H1 (cell line): Measurements from ENCODE around the gene MPPED2. TPM values are rescaled to one million over a fixed set of nuclear protein-coding genes. Genes with fewer than 3 reads are reported as not detected.

Experiments used
- CTCF ChIA-PET: fragments of 300-600 bp; sonication (Branson Sonifier 250); formaldehyde crosslinking; loops from one replicate; lab custom pipeline; 2021; ENCODE audit not compliant: partially characterized antibody; lab: Charles Lee
- POLR2A ChIA-PET: fragments of 300-600 bp; sonication (Branson Sonifier 250); formaldehyde crosslinking; loops from one replicate; lab custom pipeline; 2021; ENCODE audit warnings: inconsistent platforms; ENCODE audit not compliant: partially characterized antibody; lab: Charles Lee
- DNase-seq, 2 experiments: peaks; one replicate each; pipeline versions ENCODE4 v3.0.0 to v3.0.0-alpha.2; 2010 to 2022; ENCODE audit warnings: low spot score in 2 of 2, low read depth in 1 of 2, mixed read lengths in 1 of 2
- FAIRE-seq: peaks from 2 replicates; lab custom pipeline; 2011; peaks lifted over from hg19 to GRCh38; lab: Jason Lieb, UNC
- H2AFZ ChIP-seq: 2 replicates; pipeline ENCODE4 v1.8.1; 2012; ENCODE audit warnings: low read length, inconsistent platforms
- H2AK5ac ChIP-seq: 2 replicates; pipeline ENCODE4 v1.6.1; 2013; ENCODE audit warnings: low read depth, low read length
- H2BK120ac ChIP-seq: replicated peaks from 2 replicates; pipeline ENCODE3; 2013; ENCODE audit warnings: low read depth, low read length, inconsistent platforms
- H2BK12ac ChIP-seq: 2 replicates; pipeline ENCODE4 v1.6.1; 2013; ENCODE audit warnings: low read depth, low read length
- H2BK15ac ChIP-seq: 2 replicates; pipeline ENCODE4 v1.6.1; 2013; ENCODE audit warnings: low read length
- H2BK20ac ChIP-seq: 2 replicates; pipeline ENCODE4 v1.6.1; 2013; ENCODE audit warnings: low read length
- H2BK5ac ChIP-seq: 2 replicates; pipeline ENCODE4 v1.6.1; 2013; ENCODE audit warnings: low read depth, low read length
- H3K14ac ChIP-seq: 2 replicates; pipeline ENCODE4 v1.6.1; 2013; ENCODE audit warnings: inconsistent platforms; ENCODE audit not compliant: insufficient read length
- H3K18ac ChIP-seq: 2 replicates; pipeline ENCODE4 v1.6.1; 2013; ENCODE audit warnings: low read length; ENCODE audit errors: extremely low read depth
- H3K23ac ChIP-seq: 2 replicates; pipeline ENCODE4 v1.6.1; 2013; ENCODE audit warnings: inconsistent platforms; ENCODE audit not compliant: insufficient read length
- H3K23me2 ChIP-seq: 2 replicates; pipeline ENCODE4 v1.6.1; 2013; ENCODE audit warnings: low read depth, low read length
- H3K27ac ChIP-seq: 2 replicates; pipeline ENCODE4 v1.6.1; 2011; ENCODE audit warnings: low read depth, low read length, inconsistent platforms
- H3K27me3 ChIP-seq, 4 experiments: replicated peaks in 1 of 4; 1 replicate in 1 of 4; 2 replicates in 3 of 4; pipeline versions ENCODE4 v1.6.1 to v1.8.1; 2011 to 2013; ENCODE audit warnings: low read length in 3 of 4, mild to moderate bottlenecking in 3 of 4, inconsistent platforms in 2 of 4, mixed read lengths in 2 of 4, moderate library complexity in 1 of 4; ENCODE audit not compliant: control insufficient read depth in 3 of 4, insufficient read depth in 3 of 4; ENCODE audit errors: extremely low read depth in 1 of 4
- H3K36me3 ChIP-seq, 4 experiments: 2 replicates each; pipeline versions ENCODE4 v1.6.1 to v1.8.1; 2011 to 2013; ENCODE audit warnings: mild to moderate bottlenecking in 4 of 4, low read length in 3 of 4, moderate library complexity in 2 of 4, control low read depth in 1 of 4, inconsistent platforms in 1 of 4; ENCODE audit not compliant: insufficient read depth in 4 of 4, control insufficient read depth in 2 of 4
- H3K4ac ChIP-seq: replicated peaks from 2 replicates; pipeline ENCODE3; 2013; ENCODE audit warnings: low read length, low read depth, mixed read lengths, inconsistent platforms; ENCODE audit not compliant: insufficient read length
- H3K4me1 ChIP-seq, 4 experiments: replicated peaks in 1 of 4; 1 replicate in 1 of 4; 2 replicates in 3 of 4; pipeline versions ENCODE4 v1.6.1 to v1.8.1; 2011 to 2013; ENCODE audit warnings: low read length in 3 of 4, inconsistent platforms in 2 of 4, mixed read lengths in 1 of 4; ENCODE audit not compliant: insufficient read depth in 4 of 4, control insufficient read depth in 3 of 4
- H3K4me2 ChIP-seq, 2 experiments: 2 replicates each; pipeline versions ENCODE4 v1.6.1 to v1.8.1; 2011 to 2013; ENCODE audit warnings: low read depth in 2 of 2, low read length in 2 of 2, control low read depth in 1 of 2, inconsistent platforms in 1 of 2, mild to moderate bottlenecking in 1 of 2; ENCODE audit not compliant: insufficient read depth in 1 of 2
- H3K4me3 ChIP-seq, 4 experiments: fragments of 200-600, 300-600 bp in 1 of 4; sonication (generic), shearing (Covaris generic), sonication (Bioruptor Twin) in 1 of 4; 2 replicates each; pipeline versions ENCODE4 v1.5.1 to v1.8.1; 2011 to 2016; ENCODE audit warnings: low read length in 4 of 4, low read depth in 3 of 4, control low read depth in 2 of 4, inconsistent platforms in 2 of 4, mild to moderate bottlenecking in 2 of 4, mixed read lengths in 1 of 4, moderate library complexity in 1 of 4; ENCODE audit not compliant: insufficient read depth in 2 of 4; ENCODE audit errors: extremely low read depth in 1 of 4
- H3K56ac ChIP-seq: replicated peaks from 2 replicates; pipeline ENCODE3; 2013; ENCODE audit warnings: low read depth, mild to moderate bottlenecking, mixed read lengths, low read length, inconsistent platforms; ENCODE audit not compliant: insufficient read length
- H3K79me1 ChIP-seq: 2 replicates; pipeline ENCODE4 v1.6.1; 2013; ENCODE audit warnings: low read depth, low read length, control low read depth
- H3K79me2 ChIP-seq, 2 experiments: 2 replicates each; pipeline versions ENCODE4 v1.6.1 to v1.8.1; 2012 to 2013; ENCODE audit warnings: low read length in 2 of 2, mild to moderate bottlenecking in 2 of 2, inconsistent platforms in 1 of 2; ENCODE audit not compliant: insufficient read depth in 2 of 2, control insufficient read depth in 1 of 2
- H3K9ac ChIP-seq, 4 experiments: replicated peaks in 1 of 4; 1 replicate in 1 of 4; 2 replicates in 3 of 4; pipeline versions ENCODE4 v1.6.1 to v1.8.1; 2011 to 2013; ENCODE audit warnings: low read depth in 3 of 4, low read length in 3 of 4, control low read depth in 2 of 4, mild to moderate bottlenecking in 2 of 4, moderate library complexity in 2 of 4, inconsistent platforms in 1 of 4; ENCODE audit errors: extremely low read depth in 1 of 4
- H3K9me3 ChIP-seq, 2 experiments: 2 replicates each; pipeline versions ENCODE4 v1.6.1 to v1.8.1; 2012 to 2013; ENCODE audit warnings: mild to moderate bottlenecking in 2 of 2, moderate library complexity in 2 of 2, control low read depth in 1 of 2, inconsistent platforms in 1 of 2, low read depth in 1 of 2, low read length in 1 of 2, mixed read lengths in 1 of 2; ENCODE audit not compliant: insufficient read depth in 2 of 2
- H4K20me1 ChIP-seq, 2 experiments: replicated peaks in 1 of 2; 2 replicates each; pipeline versions ENCODE3 to v1.8.1; 2011 to 2013; ENCODE audit warnings: inconsistent platforms in 2 of 2, low read length in 2 of 2, mild to moderate bottlenecking in 1 of 2; ENCODE audit not compliant: insufficient read depth in 2 of 2, control insufficient read depth in 1 of 2
- H4K5ac ChIP-seq: 2 replicates; pipeline ENCODE4 v1.6.1; 2013; ENCODE audit warnings: low read length, low read depth, mixed read lengths, inconsistent platforms; ENCODE audit not compliant: insufficient read length
- H4K8ac ChIP-seq: 2 replicates; pipeline ENCODE4 v1.8.0; 2013; ENCODE audit warnings: mild to moderate bottlenecking, moderate library complexity, low read length, inconsistent platforms; ENCODE audit not compliant: insufficient read depth; ENCODE audit errors: extremely low read depth
- H4K91ac ChIP-seq: replicated peaks from 2 replicates; pipeline ENCODE3; 2013; ENCODE audit warnings: low read length, mixed read lengths, inconsistent platforms; ENCODE audit not compliant: insufficient read length
- BRCA1 ChIP-seq: IDR thresholded peaks from 2 replicates; pipeline ENCODE4 v1.6.1; 2012; ENCODE audit warnings: low read depth, low read length, improper control_type of control experiment
- CBX8 ChIP-seq: fragments of 300-800, 300-1000 bp; sonication (generic); IDR thresholded peaks from 2 replicates; pipeline ENCODE4 v1.7.1; 2016; ENCODE audit warnings: low read depth, low read length, borderline replicate concordance
- CEBPB ChIP-seq: IDR thresholded peaks from 2 replicates; pipeline ENCODE4 v1.6.1; 2012; ENCODE audit warnings: low read depth, low read length
- GABPA ChIP-seq: IDR thresholded peaks from 2 replicates; pipeline ENCODE4 v1.6.1; 2011; ENCODE audit warnings: mild to moderate bottlenecking, low read length, moderate library complexity, borderline replicate concordance; ENCODE audit not compliant: insufficient read depth
- HDAC2 ChIP-seq, 2 experiments: fragments of 300-600 bp in 1 of 2; sonication (generic) in 1 of 2; IDR thresholded peaks; 2 replicates each; pipeline ENCODE4 v1.6.1; 2011 to 2012; ENCODE audit warnings: low read depth in 2 of 2, low read length in 2 of 2, mild to moderate bottlenecking in 2 of 2, moderate library complexity in 2 of 2, borderline replicate concordance in 1 of 2, inconsistent platforms in 1 of 2
- RAD21 ChIP-seq, 2 experiments: IDR thresholded peaks in 1 of 2; conservative IDR thresholded peaks in 1 of 2; 2 replicates each; pipeline ENCODE4 v1.6.1; 2011; ENCODE audit warnings: low read depth in 2 of 2, low read length in 2 of 2, improper control_type of control experiment in 1 of 2, inconsistent platforms in 1 of 2, mild to moderate bottlenecking in 1 of 2, moderate library complexity in 1 of 2
- RBBP5 ChIP-seq: IDR thresholded peaks from 2 replicates; pipeline ENCODE4 v1.7.1; 2012; ENCODE audit warnings: low read depth, mild to moderate bottlenecking, inconsistent platforms, low read length, moderate library complexity, borderline replicate concordance
- SAP30 ChIP-seq: fragments of 300-600 bp; sonication (generic); IDR thresholded peaks from 2 replicates; pipeline ENCODE4 v1.7.1; 2012; ENCODE audit warnings: low read length, moderate library complexity, mild to moderate bottlenecking, inconsistent platforms; ENCODE audit not compliant: insufficient read depth, insufficient replicate concordance
- SP4 ChIP-seq: IDR thresholded peaks from 2 replicates; pipeline ENCODE4 v1.6.1; 2012; ENCODE audit warnings: low read length, inconsistent platforms
- WGBS, 2 experiments: shearing (Covaris generic) in 1 of 2; methylation state at CpG; one replicate each; pipeline versions ENCODE4 v1.1.6 to v1.1.7; 2013 to 2015; ENCODE audit warnings: low lambda C conversion rate in 2 of 2, mixed read lengths in 2 of 2, inconsistent platforms in 1 of 2, low coverage in 1 of 2, missing lambda C conversion rate in 1 of 2; ENCODE audit not compliant: insufficient replicate concordance in 2 of 2, insufficient coverage in 1 of 2, insufficient read length in 1 of 2; ENCODE audit errors: extremely low coverage in 1 of 2, missing lambda C conversion rate in 1 of 2; 5-methylcytosine and 5-hydroxymethylcytosine counted together
- polyA plus RNA-seq, 7 experiments: library from polyadenylated mRNA; depleted of rRNA in 3 of 7; stranded (reverse) in 5 of 7; unstranded in 2 of 7; fragments of >200 nt in 5 of 7; fragments of 200-250 nt in 2 of 7; gene quantifications; 1 replicate in 5 of 7; 2 replicates in 1 of 7; 4 replicates in 1 of 7; pipeline versions ENCODE4 v1.2.1 to v1.2.3, GENCODE V29; 2011 to 2013; ENCODE audit warnings: missing spikeins in 2 of 7, mixed read lengths in 2 of 7
- total RNA-seq: library from RNA; stranded (reverse); fragmentation: NEBNext Ultra II Directional; extraction: Animal tissue kit (Norgen Biotek cat#: 25700); gene quantifications from 2 replicates; pipeline ENCODE4 v1.2.1, GENCODE V29; 2021
- TF ChIP-seq, protein P1 (sequence below): IDR thresholded peaks from 2 replicates; pipeline ENCODE4 v1.6.1; 2012; ENCODE audit warnings: inconsistent platforms
- TF ChIP-seq, protein P2 (sequence below): IDR thresholded peaks from 2 replicates; pipeline ENCODE4 v1.6.1; 2011; ENCODE audit warnings: low read length, improper control_type of control experiment

MPPED2 gene
- total and polyA plus RNA-seq, 2 of the 8 experiments (the other 6 are each of a cell fraction or from before 2014, with no cell fraction given), result 1.3 to 3.5 TPM

DNA sequence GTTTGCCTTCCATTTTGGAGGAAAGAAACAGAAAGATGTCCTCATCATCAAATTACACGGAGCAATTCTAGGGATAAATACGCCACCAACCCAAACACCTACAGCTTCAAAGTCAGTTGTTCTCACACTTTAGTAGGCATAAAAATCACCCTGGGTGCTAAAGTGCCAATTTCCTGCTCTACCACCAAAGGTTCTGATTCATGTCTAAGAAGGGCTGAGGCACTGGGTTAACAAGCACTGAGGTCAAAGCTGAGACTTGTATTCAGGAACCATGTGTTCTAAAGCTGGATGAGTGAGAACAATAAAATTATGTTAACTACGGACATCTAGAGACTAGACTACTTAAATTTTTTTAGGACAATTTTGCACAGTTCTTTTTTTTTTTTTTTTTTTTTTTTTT, 127.6 kb downstream of the MPPED2 start:
- H2AK5ac ChIP-seq, result no peak overlapping the region
- DNase-seq (no peak), FAIRE-seq (no peak)
- no peaks in the 10 kb centered on the region for H3K79me2 ChIP-seq
- no peak overlapping the region for H3K56ac ChIP-seq
- H2BK15ac ChIP-seq, result no peak overlapping the region
- no peaks in the 10 kb centered on the region for H3K23me2 ChIP-seq
- no peak overlapping the region for H4K91ac ChIP-seq
- H3K9me3 ChIP-seq, result no peaks in the 10 kb centered on the region
- H4K20me1 ChIP-seq, result no peaks in the 10 kb centered on the region
- no peak overlapping the region for H3K9ac ChIP-seq
- no peaks in the 10 kb centered on the region for H3K36me3 ChIP-seq
- H3K4me2 ChIP-seq, result no peak overlapping the region
- peaks cover 4 to 20% (median 10%) of the 10 kb centered on the region in 4 experiments; a peak in 5 of 7 replicates for H3K4me1 ChIP-seq
- H3K79me1 ChIP-seq, result no peaks in the 10 kb centered on the region; the same call in 1 of the 2 replicates
- H2AFZ ChIP-seq, result no peak overlapping the region
- WGBS, 2 experiments, result 88% methylated on average over 3 of the region's 3 CpGs; no CpG with 5 or more reads in 1 of the 2 experiments
- H3K4ac ChIP-seq, result no peak overlapping the region
- CTCF ChIA-PET, result interaction anchor here (0.9 kb wide), 1 partner anchor 142 kb away, joined by 3 read pairs; no protein-coding TSS in a partner anchor
- H3K4me3 ChIP-seq, result no peak overlapping the region
- no peak overlapping the region for H4K8ac ChIP-seq
- H2BK12ac ChIP-seq, result no peak overlapping the region
- no peak overlapping the region for H3K27ac ChIP-seq
- no peak overlapping the region for H3K14ac ChIP-seq
- POLR2A ChIA-PET, result no interaction called here
- no peak overlapping the region for H2BK20ac ChIP-seq
- H2BK5ac ChIP-seq, result no peak overlapping the region
- no peak overlapping the region for H3K23ac ChIP-seq
- H3K18ac ChIP-seq, result no peak overlapping the region
- H4K5ac ChIP-seq, result no peak overlapping the region
- H2BK120ac ChIP-seq, result no peak overlapping the region
- peaks cover 0 to 1% (median 0%) of the 10 kb centered on the region in 4 experiments; a peak in 3 of 7 replicates for H3K27me3 ChIP-seq
- no peak for TF ChIP-seq CEBPB
- TF ChIP-seq CBX8, result no peak
- TF ChIP-seq SP4, result no peak
- TF ChIP-seq BRCA1, result no peak
- TF ChIP-seq, protein P1, sequence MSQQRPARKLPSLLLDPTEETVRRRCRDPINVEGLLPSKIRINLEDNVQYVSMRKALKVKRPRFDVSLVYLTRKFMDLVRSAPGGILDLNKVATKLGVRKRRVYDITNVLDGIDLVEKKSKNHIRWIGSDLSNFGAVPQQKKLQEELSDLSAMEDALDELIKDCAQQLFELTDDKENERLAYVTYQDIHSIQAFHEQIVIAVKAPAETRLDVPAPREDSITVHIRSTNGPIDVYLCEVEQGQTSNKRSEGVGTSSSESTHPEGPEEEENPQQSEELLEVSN, result no peak
- TF ChIP-seq HDAC2 (IDR thresholded peaks at IDR 0.05; ENCODE audit: borderline replicate concordance in 1 of 2, low read depth in 2 of 2, low read length in 2 of 2), result no peak
- TF ChIP-seq RBBP5, result no peak
- TF ChIP-seq SAP30, result no peak
- TF ChIP-seq, protein P2, sequence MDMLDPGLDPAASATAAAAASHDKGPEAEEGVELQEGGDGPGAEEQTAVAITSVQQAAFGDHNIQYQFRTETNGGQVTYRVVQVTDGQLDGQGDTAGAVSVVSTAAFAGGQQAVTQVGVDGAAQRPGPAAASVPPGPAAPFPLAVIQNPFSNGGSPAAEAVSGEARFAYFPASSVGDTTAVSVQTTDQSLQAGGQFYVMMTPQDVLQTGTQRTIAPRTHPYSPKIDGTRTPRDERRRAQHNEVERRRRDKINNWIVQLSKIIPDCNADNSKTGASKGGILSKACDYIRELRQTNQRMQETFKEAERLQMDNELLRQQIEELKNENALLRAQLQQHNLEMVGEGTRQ, result no peak
- no peak for TF ChIP-seq RAD21 (IDR thresholded peaks at IDR 0.05 in 1 of 2, conservative IDR thresholded peaks at IDR 0.05 in 1 of 2; ENCODE audit: low read depth in 2 of 2, low read length in 2 of 2)
- no peak for TF ChIP-seq GABPA
